Measurements from ENCODE around the gene JPT1.

- TF ChIP-seq TAF1 (IDR thresholded peaks at IDR 0.05; ENCODE audit: low read depth) (peak; percentile 92), EP300 (IDR thresholded peaks at IDR 0.05; ENCODE audit: borderline replicate concordance) (no peak), USF1 (IDR thresholded peaks at IDR 0.05) (0 out of 2 replicates have a peak, but pooled peaks have one; percentile 6), MAX (IDR thresholded peaks at IDR 0.05) (peak; percentile 92), NFIC (IDR thresholded peaks at IDR 0.05) (no peak), FOXM1 (IDR thresholded peaks at IDR 0.05; ENCODE audit: borderline replicate concordance, low read depth) (no peak), CEBPB (IDR thresholded peaks at IDR 0.05) (no peak), CREB1 (IDR thresholded peaks at IDR 0.05; ENCODE audit: low read depth) (no peak), YY1 (IDR thresholded peaks at IDR 0.05; ENCODE audit: low read depth) (no peak)
Measured at GRCh38 chr17:75109407-75110233, 44.7 kb downstream of the JPT1 start, which contains the start of gene ARMC7.

All from Ishikawa (cell line).